SIG-M5 (cell line): Measurements from ENCODE around the gene POLR3E.

Experiments used
- DNase-seq: peaks from one replicate; lab custom pipeline; 2025; lab: John Stamatoyannopoulos, UW

The POLR3E gene

DNA sequence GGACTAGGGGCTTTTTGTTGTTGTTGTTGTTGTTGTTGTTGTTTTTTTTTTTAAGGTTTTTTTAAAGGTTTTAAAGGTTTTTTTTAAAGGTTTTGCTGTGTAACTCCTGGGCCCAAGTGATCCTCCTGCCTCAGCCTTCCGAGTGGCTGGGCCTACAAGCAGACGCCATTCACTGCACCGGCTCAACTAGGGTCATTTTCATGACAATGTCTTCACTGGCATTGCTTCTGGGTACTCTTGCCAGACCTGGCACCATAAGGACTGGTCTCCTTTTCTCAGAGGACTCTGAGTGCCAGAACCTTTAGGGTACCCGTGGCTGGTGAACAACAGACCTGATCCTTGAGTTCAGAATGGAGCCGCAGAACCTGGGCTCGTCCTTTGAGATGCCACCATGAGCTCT is 20.4 kb downstream of the POLR3E start:
- no peak for DNase-seq

DNA sequence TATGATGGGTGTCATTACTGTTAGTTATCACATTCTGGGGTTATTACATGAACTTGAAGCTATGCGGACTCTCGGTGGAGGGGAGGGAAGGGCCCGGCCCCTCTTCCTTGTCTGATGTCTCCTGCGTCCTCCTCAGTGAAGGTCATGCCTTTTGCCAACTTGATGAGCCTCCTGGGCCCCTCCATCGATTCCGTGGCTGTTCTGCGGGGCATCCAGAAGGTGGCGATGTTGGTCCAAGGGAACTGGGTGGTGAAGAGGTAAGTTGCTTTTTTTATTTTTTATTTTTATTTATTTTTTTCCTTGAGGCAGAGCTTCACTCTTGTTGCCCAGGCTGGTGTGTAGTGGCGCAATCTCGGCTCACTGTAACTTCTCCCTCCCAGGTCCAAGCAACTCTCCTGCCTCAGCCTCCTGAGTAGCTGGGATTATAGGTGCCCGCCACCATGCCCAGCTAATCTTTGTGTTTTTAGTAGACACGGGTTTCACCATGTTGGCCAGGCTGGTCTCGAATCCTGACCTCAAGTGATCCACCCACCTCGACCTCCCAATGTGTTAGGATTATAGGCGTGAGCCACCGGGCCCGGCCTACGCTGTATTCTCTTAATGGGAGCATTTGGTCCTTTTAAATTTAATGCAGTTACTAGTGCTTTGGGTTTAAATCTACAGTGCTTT is 21.6 kb downstream of the POLR3E start:
- DNase-seq = no peak

DNA sequence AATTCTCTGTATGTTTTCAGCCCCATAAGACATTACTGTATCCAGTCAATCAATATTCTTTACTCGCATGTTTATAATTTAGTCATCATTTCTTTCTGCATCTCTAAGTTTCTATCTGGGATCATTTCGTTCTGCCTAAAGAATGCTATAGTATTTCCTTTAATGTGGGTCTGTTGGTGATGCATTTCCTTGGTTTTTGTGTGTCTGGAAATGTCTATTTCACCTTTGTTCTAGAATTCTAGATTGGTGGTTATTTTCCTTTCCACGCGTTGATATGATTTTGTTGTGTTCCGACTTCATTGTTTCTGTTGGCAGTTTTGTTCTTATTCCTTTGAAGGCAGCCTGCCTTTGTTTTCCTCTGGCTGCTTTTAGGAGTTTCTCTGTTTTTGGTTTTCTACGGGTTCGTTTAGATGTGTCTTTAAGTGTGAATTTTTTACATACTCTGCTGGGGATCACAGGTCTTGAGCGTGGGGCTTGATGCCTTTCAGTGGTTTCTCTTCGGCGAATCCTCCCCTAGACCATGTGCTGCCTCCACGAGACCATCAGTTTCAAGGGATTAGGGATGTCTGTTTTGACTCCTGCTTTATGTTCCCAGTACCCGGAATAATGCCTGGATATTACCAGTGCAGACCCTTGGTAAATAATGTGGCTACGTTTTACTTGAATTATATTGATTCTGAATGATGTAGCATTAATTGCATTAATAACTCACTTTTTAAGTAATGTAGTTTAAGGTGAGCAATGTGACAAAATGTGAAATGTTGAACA is 23.5 kb downstream of the POLR3E start:
- DNase-seq = no peak

DNA sequence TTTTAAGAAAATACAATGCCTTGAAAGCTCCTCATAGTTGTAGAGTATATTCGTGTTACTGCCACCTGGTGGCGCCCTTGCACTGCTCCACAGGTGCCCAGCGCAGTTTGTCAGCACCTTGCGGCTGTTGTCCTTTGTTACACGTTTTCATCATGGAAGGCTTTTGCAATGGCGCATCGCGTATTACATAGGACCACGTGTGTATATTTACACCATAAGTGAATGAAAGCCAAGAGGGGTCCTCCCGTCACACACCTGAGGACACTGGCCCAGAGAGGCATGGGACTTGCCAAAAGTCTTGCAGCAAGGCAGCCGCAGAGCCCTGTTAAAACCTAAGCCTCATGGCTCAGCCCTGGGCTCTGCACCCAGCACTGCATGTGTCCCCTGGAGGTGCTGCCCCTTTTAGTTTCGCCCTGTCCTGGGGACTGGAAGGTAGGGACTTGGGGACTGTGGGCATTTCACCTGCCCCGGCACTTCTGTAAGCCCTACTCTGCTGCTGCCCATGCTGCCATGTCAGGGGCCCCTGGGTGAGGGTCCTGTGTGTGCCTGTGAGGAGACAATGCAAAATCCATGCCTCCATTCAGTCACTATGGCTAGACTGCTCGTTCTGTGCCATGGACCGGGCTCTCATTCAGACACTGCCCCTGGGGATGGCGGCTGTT is 24.3 kb downstream of the POLR3E start:
- DNase-seq = no peak

DNA sequence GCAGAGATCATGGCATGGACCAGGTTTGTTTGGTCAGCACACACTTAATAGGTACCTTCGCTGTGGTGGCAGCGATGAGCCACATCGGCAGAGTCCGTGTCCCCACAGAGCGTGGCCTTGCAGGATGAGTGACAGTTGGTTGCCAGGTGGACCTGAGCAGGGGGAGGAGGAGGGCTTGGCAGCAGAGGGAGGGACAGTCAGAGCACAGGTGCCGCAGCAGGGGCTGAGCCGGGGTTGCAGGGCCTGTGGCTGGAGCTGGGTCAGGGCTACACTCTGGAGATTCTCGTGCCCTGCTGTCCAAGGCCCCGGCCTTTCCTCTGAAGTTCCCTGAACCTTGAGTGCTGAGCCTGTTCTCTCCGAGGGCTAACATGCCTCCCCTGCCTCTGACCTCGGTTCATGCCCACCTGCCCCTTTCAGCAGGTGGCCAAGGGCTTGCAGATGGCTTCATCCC is 24.8 kb downstream of the POLR3E start:
- DNase-seq = no peak

DNA sequence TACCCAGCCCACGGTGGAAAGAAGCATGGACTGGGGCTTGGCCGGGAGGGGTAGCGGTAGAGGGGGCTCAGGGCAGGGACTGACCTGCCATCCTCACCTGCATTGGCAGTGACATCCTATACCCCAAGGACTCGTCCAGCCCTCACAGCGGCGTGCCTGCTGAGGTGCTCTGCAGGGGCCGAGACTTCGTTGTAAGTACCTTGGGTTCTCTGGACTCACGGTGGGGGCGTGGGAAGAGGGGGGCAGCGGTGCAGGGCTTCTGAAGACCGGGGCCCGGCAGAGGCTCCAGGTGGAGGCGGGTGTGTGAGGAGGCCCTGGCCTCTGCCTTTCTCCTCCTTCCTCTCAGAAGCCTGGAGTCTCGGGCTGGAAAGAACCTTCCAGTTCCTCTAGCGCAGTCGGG is 25.5 kb downstream of the POLR3E start:
- no peak for DNase-seq

DNA sequence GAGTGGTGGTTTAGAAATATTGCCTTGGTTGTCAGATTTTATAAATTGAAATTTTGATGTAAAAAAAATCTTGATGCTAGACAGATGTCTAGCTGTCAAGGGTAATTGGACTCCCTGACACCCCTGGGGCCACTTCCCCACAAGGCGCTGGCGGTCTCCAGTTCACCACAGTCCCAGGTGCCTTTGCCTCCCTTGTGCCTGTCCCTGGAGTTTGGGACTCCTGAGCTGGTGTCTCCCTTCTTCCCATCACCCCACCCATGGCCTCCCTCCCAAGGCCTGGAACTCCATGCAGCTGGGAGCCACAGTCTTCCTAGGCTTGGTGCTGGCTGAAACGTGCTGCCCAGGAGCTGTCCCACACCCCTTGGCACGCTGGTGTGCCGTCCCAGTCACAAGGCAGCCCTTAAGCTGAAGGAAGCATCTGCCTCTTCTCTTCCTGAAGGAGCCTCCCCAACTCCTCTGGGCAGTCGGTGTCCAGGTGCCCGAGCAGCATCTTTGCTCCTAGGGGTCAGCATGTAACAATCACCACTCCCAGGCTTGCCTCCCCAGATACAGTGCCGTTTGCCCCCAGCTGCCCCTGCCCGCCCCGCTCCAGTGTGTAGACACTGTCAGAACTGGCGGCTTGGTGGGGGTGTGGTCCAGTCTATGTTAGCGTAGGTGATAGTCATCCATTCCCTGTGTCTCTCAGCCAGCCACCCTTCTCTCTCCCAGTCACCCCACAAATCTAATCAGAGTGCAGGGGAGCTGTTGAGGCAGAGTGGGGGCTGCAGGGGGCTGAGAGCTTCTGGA is 26.2 kb downstream of the POLR3E start:
- no peak for DNase-seq

DNA sequence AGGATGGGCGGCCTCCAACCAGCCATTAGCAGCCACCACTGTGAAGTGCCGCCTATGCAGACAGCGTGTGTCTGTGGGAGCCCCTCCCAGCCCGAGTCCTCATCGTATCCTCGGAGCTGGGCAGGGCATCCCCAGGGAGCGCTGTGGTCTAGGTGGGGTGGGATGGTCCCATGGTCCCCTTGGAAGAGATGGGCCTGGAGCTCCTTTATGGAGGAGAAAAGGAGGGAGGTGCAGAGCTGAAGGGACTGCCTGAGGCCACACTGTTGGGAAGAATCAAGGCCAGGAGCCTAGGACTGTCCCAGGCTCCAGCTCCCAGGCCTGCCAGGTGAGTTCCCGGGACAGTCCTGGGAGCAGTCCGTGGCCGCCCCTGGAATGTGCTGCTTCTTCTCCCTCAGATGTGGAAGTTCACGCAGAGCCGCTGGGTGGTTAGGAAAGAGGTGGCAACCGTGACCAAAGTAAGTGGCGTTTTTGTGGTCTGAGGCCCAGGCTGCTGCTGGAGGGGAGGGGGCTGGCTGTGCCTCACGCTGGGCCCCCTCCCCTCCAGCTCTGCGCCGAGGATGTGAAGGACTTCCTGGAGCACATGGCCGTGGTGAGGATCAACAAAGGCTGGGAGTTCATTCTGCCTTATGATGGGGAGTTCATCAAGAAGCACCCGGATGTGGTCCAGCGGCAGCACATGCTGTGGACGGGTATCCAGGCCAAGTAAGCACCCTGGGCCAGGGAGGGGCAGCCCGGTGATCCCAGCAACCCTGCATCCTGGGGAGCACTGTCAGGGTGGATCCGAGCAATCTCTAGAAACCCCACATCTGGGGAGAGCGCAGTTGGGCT is 27.0 kb downstream of the POLR3E start:
- no peak for DNase-seq

DNA sequence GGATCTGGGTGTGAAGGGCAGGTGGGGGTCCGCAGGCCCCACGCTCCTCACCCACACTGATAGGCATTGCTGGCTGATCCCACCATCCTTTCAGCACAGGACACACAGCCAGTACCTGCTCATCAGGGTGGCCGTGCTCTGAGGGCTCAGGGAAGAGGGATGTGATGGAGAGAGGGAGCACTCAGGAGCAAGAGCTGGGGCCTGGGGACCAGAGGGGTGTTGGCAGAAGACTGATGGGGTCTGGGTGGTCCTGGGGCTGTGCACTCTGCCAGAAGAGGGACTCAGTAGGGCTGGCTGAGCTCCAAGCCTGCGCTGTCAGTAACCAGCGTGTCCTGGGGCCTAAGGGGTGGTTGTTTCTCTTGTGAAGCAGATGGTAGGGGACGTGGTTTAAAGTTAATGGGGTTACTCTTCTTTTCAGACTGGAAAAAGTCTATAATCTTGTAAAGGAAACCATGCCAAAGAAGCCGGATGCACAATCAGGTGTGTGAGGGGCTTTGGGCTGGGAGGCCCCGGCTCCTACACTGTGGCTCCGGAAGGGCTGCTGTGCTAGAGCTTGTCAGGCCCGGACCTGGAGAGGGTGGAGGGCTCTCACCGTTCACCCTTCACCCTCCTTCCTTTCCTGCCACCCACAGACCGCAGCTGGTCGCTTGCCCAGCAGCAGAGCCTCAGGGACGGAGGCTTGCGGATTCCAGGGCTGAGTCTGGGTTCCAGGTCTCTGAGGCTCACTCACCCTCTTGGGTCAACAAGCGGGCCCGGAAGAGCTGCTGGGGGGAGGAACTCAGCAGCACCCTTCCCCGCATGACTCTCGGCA is 27.8 kb downstream of the POLR3E start:
- no peak for DNase-seq

DNA sequence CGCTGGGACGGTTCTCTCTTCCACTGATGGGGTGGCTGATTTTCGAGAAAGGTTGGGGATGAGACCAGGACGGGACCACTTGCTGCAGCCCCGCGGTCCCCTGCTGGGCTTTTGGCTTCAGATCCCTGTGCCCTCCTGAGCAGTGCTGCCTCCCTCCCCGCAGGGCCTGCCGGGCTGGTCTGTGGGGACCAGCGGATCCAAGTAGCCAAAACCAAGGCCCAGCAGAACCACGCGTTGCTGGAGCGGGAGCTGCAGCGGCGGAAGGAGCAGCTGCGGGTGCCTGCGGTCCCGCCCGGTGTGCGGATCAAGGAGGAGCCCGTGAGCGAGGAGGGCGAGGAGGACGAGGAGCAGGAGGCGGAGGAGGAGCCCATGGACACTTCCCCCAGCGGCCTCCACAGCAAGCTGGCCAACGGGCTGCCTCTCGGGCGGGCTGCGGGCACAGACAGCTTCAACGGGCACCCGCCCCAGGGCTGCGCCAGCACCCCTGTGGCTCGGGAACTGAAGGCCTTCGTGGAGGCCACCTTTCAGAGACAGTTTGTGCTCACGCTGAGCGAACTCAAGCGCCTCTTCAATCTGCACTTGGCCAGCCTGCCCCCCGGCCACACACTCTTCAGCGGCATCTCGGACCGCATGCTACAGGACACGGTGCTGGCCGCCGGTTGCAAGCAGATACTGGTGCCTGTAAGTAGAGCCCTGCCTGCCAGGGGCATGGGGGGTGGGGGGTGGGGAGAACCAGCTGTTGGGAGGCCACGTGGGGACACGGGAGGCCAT is 28.6 kb downstream of the POLR3E start:
- DNase-seq = no peak

DNA sequence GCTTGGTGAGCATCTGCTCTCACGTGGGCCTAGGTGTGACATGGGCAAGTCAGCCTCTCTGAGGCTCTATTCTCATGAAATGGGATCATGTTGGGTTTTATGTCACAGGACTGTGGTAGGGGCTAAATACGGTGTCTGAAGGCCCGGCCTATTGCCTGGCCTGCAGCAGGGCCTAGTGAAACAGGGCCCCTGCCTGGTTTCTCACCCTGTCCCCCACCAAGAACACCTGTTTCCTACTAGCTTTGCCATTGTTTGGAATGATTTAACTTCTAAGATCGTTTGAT is 29.1 kb downstream of the POLR3E start:
- DNase-seq = no peak

DNA sequence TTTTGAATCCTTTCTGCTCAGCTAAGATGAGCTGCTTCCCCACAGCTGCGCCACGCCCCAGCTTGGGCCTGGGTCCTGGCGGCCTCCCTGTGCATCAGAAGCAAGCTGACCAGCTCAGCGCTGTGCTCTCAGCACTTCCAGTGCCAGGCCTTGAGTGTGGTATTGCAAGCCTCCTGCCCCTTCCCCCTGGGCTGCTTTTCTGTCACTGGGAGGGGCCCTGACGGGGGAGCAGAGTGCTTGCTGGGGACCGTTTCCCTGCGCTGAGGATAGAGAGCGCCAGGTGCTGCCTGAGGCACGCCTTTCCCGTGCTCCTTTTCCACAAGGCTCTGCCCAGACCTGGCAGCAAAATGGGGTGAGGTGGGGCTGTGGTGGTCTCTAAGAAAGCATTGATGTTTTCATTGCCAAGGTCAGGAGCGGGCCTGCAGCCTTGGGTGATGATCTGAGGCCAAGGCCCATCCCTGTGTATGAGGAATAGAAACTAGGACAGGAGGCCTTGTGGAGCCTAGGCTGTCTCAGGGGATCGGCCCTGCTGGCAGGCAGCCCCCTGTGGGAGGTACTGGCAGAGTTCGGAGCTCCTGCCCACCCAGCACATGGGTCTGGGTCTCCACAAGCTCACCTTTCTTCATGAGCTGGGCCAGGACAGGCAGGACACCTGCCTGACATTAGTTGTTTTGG is 29.7 kb downstream of the POLR3E start:
- DNase-seq = no peak

DNA sequence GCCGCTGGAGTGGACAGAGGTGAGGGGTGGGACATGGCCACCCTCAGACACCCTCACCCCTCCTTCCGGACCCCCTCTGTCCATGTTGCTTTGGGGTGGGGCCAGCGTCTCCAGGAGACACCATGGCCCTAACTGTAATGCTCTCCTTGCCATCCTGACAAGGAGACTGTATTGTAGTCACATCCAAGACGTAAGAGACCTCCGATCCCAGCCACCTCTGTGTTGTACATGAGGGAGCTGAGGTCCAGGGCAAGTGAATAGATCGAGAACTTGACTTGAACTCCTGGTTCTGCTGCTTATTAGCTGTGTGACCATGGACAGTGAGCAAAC is 30.2 kb downstream of the POLR3E start:
- DNase-seq = no peak

DNA sequence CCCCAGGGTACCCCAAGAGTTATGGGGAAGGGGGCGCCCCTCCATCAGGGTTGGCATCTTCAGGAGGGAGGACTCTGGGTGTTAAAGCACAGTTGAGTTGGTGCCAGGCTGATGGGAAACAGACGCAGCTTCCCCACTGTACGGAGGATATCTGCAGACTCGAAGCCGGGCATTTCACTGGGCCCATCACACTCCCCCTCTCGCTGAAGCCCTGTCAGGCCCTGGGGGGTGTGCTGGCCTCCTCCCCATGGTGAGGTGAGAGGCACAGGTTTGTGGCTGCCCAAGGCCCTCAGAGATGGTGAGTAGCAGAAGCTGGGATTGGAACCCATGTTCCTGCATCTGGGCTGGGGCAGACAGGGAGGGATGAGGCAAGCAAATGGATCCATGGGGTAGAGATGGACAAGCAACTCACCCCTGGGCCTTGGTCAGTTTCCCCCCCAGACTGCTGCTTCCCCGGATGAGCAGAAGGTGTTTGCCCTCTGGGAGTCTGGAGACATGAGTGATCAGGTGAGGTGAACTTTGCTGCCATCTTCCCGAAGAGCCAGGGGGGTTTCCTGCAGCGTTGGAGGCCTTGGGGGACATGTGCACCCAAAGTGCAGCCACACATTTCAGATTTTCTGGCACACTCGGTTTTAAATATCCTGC is 31.0 kb downstream of the POLR3E start:
- DNase-seq = no peak

DNA sequence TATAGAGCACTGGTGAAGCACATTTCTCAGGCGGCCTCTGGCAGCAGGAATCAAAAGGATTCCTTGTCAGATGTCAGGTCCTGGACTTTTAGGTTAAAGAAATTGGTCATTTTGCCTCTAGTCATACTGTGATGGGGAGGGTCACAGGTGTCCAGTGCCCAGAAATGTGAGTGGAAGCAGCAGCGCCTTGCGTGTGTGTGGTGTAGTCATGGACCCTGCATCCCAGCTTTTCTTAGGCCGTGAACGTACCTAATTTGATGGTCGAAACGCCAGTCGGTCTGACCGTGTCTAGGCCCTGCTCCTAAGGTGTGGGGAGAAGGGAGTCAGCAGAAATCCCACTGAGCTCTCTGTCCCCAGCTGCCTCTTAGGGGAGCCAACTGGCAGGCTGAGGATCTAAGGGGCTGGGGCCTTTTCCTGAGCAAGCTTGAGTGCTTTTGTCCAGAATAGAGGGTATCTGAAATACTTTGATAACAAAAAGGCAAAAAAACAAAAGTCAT is 32.0 kb downstream of the POLR3E start:
- DNase-seq = no peak

DNA sequence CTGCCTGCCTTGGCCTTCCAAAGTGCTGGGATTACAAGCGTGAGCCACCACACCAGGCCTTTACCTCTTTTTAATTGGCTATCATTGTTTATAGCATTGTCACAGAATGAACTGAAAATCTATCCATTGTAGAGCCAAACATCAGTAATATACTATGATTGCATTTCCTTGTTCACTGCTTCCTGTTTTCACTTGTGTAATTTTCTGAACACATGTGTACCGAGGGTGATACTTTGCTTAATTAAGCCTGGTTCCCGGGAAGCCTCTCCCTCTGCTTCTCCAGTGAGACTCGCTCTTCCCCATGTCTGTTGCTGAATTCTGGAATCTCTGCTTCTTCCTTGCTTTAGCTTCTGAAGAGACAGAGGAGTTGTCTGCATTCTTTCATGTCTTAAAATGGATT is 33.1 kb downstream of the POLR3E start:
- DNase-seq = no peak

DNA sequence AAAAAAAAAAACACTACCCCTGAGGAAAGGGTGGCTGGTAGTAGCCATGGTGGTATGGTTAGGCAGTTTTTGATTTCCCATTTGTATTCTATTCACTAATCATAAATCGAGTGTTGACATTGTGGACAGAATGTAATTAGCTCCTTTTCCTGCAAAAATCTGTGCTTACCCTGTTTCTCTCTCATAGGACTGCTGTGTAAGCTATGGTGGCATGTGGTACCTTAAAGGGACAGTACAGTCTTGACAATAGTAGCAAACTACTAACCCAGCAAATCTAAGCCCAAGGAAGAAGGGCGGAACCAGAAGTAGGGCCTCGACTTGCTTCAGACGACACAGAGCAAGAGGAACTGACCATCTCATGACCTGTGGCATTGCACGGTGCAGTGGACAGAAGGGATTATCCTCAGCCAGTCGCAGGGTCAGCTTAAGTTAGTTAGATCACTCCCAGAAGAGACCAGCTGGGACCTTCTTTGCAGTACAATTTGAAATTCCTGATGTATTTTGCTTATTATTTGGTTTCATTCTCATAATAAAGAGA is 36.3 kb downstream of the POLR3E start:
- no peak for DNase-seq

DNA sequence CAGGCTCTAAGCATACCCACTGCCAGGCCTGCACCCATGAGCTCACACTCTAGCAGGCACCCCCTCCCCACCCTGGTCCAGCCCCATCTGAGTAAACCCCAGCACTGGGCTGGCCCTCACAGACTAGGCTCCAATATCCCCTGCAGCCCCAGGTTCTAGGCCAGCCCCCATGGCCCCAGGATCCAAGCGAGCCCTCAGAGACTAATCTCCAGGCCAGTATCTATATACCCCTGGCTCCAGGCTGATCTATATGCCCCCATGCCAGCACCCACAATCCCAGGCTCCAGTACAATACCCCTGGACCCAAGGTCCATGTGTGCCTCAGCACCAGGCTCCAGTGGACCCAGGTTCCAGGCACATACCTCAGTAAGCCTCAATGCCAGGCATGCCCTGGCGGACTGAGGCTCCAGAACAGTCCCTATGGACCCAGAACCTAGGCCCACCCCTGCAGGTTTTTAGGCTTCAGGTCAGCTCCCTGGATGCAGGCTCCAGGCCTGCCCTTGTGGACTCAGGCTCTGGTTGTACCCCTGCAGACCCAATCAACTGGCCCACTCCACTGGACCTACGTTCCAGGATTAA is 38.5 kb downstream of the POLR3E start:
- no peak for DNase-seq
